GM23338 (cell line): Measurements from ENCODE around the gene GDA. TPM values are rescaled to one million over a fixed set of nuclear protein-coding genes. Genes with fewer than 3 reads are reported as not detected.

Experiments
- ATAC-seq: fragments of 200-7000 bp; cut with Tn5 transposase; 3 replicates; pipeline ENCODE4 v1.9.1; 2020
- DNase-seq: peaks from one replicate; pipeline ENCODE4 v3.0.0-alpha.2; 2015; ENCODE audit warnings: low spot score
- H2AFZ ChIP-seq: fragments of 200-600 bp; sonication (generic); 2 replicates; pipeline ENCODE4 v1.8.0; 2016; ENCODE audit warnings: antibody characterized with exemption, mild to moderate bottlenecking, moderate library complexity
- H3F3A ChIP-seq: fragments of 200-600 bp; sonication (generic); replicated peaks from 2 replicates; pipeline ENCODE4 v1.8.0; 2017; ENCODE audit warnings: antibody characterized with exemption, mixed run types, low read depth
- H3K27ac ChIP-seq: fragments of 200-600 bp; sonication (generic); 2 replicates; pipeline ENCODE4 v1.6.1; 2016; ENCODE audit warnings: low read depth
- H3K27me3 ChIP-seq: fragments of 200-600 bp; sonication (generic); 2 replicates; pipeline ENCODE4 v1.8.0; 2016; ENCODE audit warnings: mild to moderate bottlenecking, mixed run types, moderate library complexity; ENCODE audit not compliant: insufficient read depth
- H3K36me3 ChIP-seq: fragments of 200-600 bp; sonication (generic); 2 replicates; pipeline ENCODE4 v1.8.0; 2016; ENCODE audit warnings: mild to moderate bottlenecking; ENCODE audit not compliant: insufficient read depth
- H3K4me1 ChIP-seq: fragments of 200-600 bp; sonication (generic); 2 replicates; pipeline ENCODE4 v1.8.0; 2016; ENCODE audit warnings: mild to moderate bottlenecking, moderate library complexity; ENCODE audit not compliant: insufficient read depth
- H3K4me2 ChIP-seq: fragments of 200-600 bp; sonication (generic); 2 replicates; pipeline ENCODE4 v1.7.1; 2017; ENCODE audit warnings: mixed run types
- H3K4me3 ChIP-seq: fragments of 200-600 bp; sonication (generic); 2 replicates; pipeline ENCODE4 v1.6.1; 2016; ENCODE audit warnings: mixed run types
- H3K79me2 ChIP-seq: fragments of 200-600 bp; sonication (generic); replicated peaks from 2 replicates; pipeline ENCODE4 v1.8.0; 2017; ENCODE audit warnings: mild to moderate bottlenecking; ENCODE audit not compliant: insufficient read depth
- H3K9me2 ChIP-seq: fragments of 200-600 bp; sonication (generic); 2 replicates; pipeline ENCODE4 v1.8.0; 2017; ENCODE audit not compliant: insufficient read depth
- H4K20me1 ChIP-seq: fragments of 200-600 bp; sonication (generic); replicated peaks from 2 replicates; pipeline ENCODE4 v1.8.0; 2017; ENCODE audit warnings: mild to moderate bottlenecking; ENCODE audit not compliant: insufficient read depth
- H3K27ac Mint-ChIP-seq: 2 replicates; pipeline ENCODE4 v1.8.0; 2020; ENCODE audit warnings: inconsistent platforms, mild to moderate bottlenecking, moderate library complexity, mixed read lengths
- H3K27me3 Mint-ChIP-seq: 3 replicates; pipeline ENCODE4 v1.8.0; 2022; ENCODE audit warnings: low read depth, mild to moderate bottlenecking, moderate library complexity, mixed read lengths, inconsistent platforms; ENCODE audit not compliant: insufficient read depth, poor library complexity
- H3K36me3 Mint-ChIP-seq: 3 replicates; pipeline ENCODE4 v1.8.0; 2021; ENCODE audit warnings: low read depth, mild to moderate bottlenecking, inconsistent platforms, moderate library complexity, mixed read lengths
- H3K4me1 Mint-ChIP-seq: 3 replicates; pipeline ENCODE4 v1.8.0; 2020; ENCODE audit warnings: mild to moderate bottlenecking, inconsistent platforms, mixed read lengths
- H3K4me3 Mint-ChIP-seq: 3 replicates; pipeline ENCODE4 v1.8.0; 2021; ENCODE audit warnings: moderate library complexity, mild to moderate bottlenecking, inconsistent platforms, mixed read lengths
- H3K9me3 Mint-ChIP-seq: 3 replicates; pipeline ENCODE4 v1.8.0; 2020; ENCODE audit warnings: moderate library complexity, mild to moderate bottlenecking, inconsistent platforms, mixed read lengths
- CREB1 ChIP-seq: fragments of 250-450 bp; sonication (Bioruptor Pico); IDR thresholded peaks from 2 replicates; pipeline ENCODE4 v1.5.0; 2020; ENCODE audit warnings: low read depth, mild to moderate bottlenecking, moderate library complexity
- EZH2 ChIP-seq: fragments of 200-600 bp; sonication (generic); IDR thresholded peaks from one replicate; pipeline ENCODE4 v1.8.0; 2017; ENCODE audit warnings: antibody characterized with exemption, mild to moderate bottlenecking, low read depth; ENCODE audit not compliant: unreplicated experiment
- NANOG ChIP-seq: IDR thresholded peaks from 2 replicates; pipeline ENCODE4 v1.6.1; 2016; ENCODE audit warnings: antibody characterized with exemption, borderline replicate concordance
- POLR2AphosphoS5 ChIP-seq: IDR thresholded peaks from 2 replicates; pipeline ENCODE4 v1.6.1; 2016; ENCODE audit warnings: antibody characterized with exemption, low read depth
- STAT1 ChIP-seq: IDR thresholded peaks from one replicate; pipeline ENCODE4 v1.6.1; 2016; ENCODE audit warnings: antibody characterized with exemption; ENCODE audit not compliant: unreplicated experiment
- ZNF114 ChIP-seq: fragments of 250-450 bp; sonication (Bioruptor Pico); IDR thresholded peaks from 2 replicates; pipeline ENCODE4 v1.5.0; 2020; ENCODE audit warnings: mild to moderate bottlenecking, moderate library complexity
- ZNF331 ChIP-seq: fragments of 250-450 bp; sonication (Bioruptor Pico); IDR thresholded peaks from 2 replicates; pipeline ENCODE4 v1.5.0; 2020; ENCODE audit warnings: low read depth, mild to moderate bottlenecking, moderate library complexity
- polyA plus RNA-seq: library from polyadenylated mRNA; unstranded; fragments of >200 nt; fragmentation: Nextera tagmentation; extraction: Ambion mirVana; gene quantifications from 2 replicates; pipeline ENCODE4 v1.2.1, GENCODE V29; 2016
- total RNA-seq: library from RNA; depleted of rRNA; stranded (reverse); fragments of >200 nt; shearing (Covaris generic); gene quantifications from 2 replicates; pipeline ENCODE4 v1.2.3, GENCODE V29; 2014
- TF ChIP-seq, protein P1 (sequence below): IDR thresholded peaks from one replicate; pipeline ENCODE4 v1.6.1; 2018; ENCODE audit warnings: antibody characterized with exemption; ENCODE audit not compliant: unreplicated experiment
- TF ChIP-seq, protein P2 (sequence below), 2 experiments: fragments of 200-600 bp in 1 of 2; sonication (generic) in 1 of 2; conservative IDR thresholded peaks; 2 replicates each; pipeline versions ENCODE4 v1.5.1 to v1.6.1; 2016 to 2017; ENCODE audit warnings: antibody characterized with exemption in 2 of 2, low read depth in 2 of 2, mild to moderate bottlenecking in 2 of 2, moderate library complexity in 1 of 2

The GDA gene
- total and polyA plus RNA-seq, 2 experiments from 2014 or later, result 4.0 to 5.8 TPM

DNA sequence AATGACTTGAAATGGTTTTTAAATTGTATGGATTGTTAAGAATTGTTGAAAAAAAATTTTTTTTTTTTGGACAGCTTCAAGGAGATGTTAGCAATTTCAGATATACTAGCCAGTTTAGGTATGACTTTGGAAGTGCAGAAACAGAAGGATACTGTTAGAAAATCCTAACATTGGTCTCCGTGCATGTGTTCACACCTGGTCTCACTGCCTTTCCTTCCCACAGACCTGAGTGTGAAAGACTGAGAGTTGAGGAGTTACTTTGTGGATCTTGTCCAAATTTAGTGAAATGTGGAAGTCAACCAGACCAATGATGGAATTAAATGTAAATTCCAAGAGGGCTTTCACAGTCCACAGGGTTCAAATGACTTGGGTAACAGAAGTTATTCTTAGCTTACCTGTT lies 102.3 kb downstream of the GDA start (continued):
- TF ChIP-seq, protein P1, sequence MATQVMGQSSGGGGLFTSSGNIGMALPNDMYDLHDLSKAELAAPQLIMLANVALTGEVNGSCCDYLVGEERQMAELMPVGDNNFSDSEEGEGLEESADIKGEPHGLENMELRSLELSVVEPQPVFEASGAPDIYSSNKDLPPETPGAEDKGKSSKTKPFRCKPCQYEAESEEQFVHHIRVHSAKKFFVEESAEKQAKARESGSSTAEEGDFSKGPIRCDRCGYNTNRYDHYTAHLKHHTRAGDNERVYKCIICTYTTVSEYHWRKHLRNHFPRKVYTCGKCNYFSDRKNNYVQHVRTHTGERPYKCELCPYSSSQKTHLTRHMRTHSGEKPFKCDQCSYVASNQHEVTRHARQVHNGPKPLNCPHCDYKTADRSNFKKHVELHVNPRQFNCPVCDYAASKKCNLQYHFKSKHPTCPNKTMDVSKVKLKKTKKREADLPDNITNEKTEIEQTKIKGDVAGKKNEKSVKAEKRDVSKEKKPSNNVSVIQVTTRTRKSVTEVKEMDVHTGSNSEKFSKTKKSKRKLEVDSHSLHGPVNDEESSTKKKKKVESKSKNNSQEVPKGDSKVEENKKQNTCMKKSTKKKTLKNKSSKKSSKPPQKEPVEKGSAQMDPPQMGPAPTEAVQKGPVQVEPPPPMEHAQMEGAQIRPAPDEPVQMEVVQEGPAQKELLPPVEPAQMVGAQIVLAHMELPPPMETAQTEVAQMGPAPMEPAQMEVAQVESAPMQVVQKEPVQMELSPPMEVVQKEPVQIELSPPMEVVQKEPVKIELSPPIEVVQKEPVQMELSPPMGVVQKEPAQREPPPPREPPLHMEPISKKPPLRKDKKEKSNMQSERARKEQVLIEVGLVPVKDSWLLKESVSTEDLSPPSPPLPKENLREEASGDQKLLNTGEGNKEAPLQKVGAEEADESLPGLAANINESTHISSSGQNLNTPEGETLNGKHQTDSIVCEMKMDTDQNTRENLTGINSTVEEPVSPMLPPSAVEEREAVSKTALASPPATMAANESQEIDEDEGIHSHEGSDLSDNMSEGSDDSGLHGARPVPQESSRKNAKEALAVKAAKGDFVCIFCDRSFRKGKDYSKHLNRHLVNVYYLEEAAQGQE, result no peak
- no peak for TF ChIP-seq EZH2
- TF ChIP-seq CREB1 (CRISPR knock-in tag), result no peak
- TF ChIP-seq POLR2AphosphoS5, result no peak
- no peak for TF ChIP-seq NANOG
- TF ChIP-seq ZNF331 (CRISPR knock-in tag), result no peak
- TF ChIP-seq, protein P2, sequence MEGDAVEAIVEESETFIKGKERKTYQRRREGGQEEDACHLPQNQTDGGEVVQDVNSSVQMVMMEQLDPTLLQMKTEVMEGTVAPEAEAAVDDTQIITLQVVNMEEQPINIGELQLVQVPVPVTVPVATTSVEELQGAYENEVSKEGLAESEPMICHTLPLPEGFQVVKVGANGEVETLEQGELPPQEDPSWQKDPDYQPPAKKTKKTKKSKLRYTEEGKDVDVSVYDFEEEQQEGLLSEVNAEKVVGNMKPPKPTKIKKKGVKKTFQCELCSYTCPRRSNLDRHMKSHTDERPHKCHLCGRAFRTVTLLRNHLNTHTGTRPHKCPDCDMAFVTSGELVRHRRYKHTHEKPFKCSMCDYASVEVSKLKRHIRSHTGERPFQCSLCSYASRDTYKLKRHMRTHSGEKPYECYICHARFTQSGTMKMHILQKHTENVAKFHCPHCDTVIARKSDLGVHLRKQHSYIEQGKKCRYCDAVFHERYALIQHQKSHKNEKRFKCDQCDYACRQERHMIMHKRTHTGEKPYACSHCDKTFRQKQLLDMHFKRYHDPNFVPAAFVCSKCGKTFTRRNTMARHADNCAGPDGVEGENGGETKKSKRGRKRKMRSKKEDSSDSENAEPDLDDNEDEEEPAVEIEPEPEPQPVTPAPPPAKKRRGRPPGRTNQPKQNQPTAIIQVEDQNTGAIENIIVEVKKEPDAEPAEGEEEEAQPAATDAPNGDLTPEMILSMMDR (conservative IDR thresholded peaks at IDR 0.05; ENCODE audit: low read depth in 2 of 2), result no peak
- TF ChIP-seq ZNF114 (CRISPR knock-in tag), result no peak

DNA sequence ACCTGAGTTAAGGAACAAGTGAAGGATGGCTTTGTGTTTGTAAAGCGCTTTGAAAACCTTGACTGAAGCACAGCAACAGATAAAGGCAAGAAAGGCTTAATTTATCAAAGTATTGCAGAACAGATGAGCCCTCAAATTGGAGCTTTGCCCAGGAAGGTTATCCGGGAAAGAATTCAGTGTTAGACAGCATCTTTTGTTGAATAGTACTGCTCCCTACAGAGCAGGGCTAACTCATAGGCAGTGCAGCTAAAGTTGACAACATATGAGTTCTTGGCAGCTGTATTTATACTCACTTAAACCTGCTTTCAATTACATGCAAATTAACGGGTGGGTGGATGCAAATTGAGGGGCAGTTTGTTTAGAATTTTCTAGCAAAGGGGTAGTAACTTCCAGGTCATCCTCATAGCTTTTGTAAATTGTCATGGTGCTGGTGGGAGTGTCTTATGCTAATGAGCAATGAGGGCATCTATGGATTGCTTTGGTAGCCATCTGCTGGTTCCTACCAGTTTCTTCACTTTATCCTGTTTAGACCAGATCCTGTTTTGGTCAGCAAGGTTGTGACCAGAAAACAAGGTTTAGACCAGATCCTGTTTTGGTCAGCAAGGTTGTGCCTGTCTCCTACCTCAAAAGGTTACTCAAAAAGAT lies 105.8 kb downstream of the GDA start:
- no peaks in the 10 kb centered on the region for H3F3A ChIP-seq
- no peaks in the 10 kb centered on the region for H3K27me3 ChIP-seq
- no peak for DNase-seq
- H3K79me2 ChIP-seq, result no peaks in the 10 kb centered on the region
- H2AFZ ChIP-seq, result no peak overlapping the region
- H3K36me3 ChIP-seq, result 0 out of 2 replicates have a peak, but pooled peaks cover 5% of the 10 kb centered on the region
- H3K27me3 Mint-ChIP-seq, result no peaks in the 10 kb centered on the region
- no peak overlapping the region for H3K27ac ChIP-seq
- H3K4me2 ChIP-seq, result no peak overlapping the region
- no peak overlapping the region for H3K4me3 ChIP-seq
- ATAC-seq, result peak; percentile 67
- H3K4me3 Mint-ChIP-seq, result no peak overlapping the region
- H4K20me1 ChIP-seq, result no peaks in the 10 kb centered on the region
- H3K36me3 Mint-ChIP-seq, result no peaks in the 10 kb centered on the region
- H3K4me1 Mint-ChIP-seq, result peaks cover 6% of the 10 kb centered on the region; the same call in 2 of the 3 replicates
- no peaks in the 10 kb centered on the region for H3K4me1 ChIP-seq
- H3K9me2 ChIP-seq, result 0 out of 2 replicates have a peak, but pooled peaks cover 3% of the 10 kb centered on the region
- peak overlapping the region; percentile 81 for H3K27ac Mint-ChIP-seq
- no peaks in the 10 kb centered on the region for H3K9me3 Mint-ChIP-seq
- TF ChIP-seq, protein P2 (conservative IDR thresholded peaks at IDR 0.05; ENCODE audit: low read depth in 2 of 2), result no peak
- TF ChIP-seq STAT1 (no peak), NANOG (no peak)
- TF ChIP-seq, protein P1, result no peak
